Measurements from ENCODE around the gene PLK3.
A peak's percentile ranks its signal among the peaks of the same experiment; 100 is the strongest.
"Not testable (repeated sequence)": the region's sequence is repeated elsewhere in the genome, so short reads cannot be mapped to it uniquely, and the experiment has no call there.

Gene PLK3

DNA sequence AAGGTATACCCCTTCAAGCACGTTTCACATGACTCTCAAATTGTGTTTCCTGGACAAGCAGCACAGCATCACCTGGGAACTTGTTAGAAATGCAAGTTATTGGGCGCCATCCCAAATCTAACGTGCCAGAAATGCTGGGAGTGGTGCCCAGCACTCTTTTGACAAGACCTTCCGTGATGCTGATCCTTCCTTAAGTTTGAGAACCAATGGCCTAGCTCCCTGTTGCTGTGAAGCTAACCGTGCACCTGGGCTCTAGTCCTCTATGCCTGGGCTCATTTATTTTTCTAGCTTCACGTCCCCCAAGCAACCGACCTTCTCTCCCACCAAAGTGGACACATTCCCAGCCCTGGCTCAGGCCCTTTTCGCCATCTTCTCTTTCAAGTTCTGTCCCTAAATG is 16.5 kb upstream of the PLK3 start:
- Histone ChIP-seq H3K4me3 (no peak overlapping the region), H3K36me3 (replicated peaks) (peaks cover 31% of the 10 kb centered on the region), H3K9me3 (no peaks in the 10 kb centered on the region), H3K4me1 (peaks cover 10% of the 10 kb centered on the region), H3K27me3 (ENCODE audit: low read depth) (no peaks in the 10 kb centered on the region)
- in situ Hi-C loops (cut with MboI; ENCODE audit: low sequenced_read_pairs) = no loop called here
- DNase-seq (ENCODE audit: low spot score in 2 of 2) = no peak

DNA sequence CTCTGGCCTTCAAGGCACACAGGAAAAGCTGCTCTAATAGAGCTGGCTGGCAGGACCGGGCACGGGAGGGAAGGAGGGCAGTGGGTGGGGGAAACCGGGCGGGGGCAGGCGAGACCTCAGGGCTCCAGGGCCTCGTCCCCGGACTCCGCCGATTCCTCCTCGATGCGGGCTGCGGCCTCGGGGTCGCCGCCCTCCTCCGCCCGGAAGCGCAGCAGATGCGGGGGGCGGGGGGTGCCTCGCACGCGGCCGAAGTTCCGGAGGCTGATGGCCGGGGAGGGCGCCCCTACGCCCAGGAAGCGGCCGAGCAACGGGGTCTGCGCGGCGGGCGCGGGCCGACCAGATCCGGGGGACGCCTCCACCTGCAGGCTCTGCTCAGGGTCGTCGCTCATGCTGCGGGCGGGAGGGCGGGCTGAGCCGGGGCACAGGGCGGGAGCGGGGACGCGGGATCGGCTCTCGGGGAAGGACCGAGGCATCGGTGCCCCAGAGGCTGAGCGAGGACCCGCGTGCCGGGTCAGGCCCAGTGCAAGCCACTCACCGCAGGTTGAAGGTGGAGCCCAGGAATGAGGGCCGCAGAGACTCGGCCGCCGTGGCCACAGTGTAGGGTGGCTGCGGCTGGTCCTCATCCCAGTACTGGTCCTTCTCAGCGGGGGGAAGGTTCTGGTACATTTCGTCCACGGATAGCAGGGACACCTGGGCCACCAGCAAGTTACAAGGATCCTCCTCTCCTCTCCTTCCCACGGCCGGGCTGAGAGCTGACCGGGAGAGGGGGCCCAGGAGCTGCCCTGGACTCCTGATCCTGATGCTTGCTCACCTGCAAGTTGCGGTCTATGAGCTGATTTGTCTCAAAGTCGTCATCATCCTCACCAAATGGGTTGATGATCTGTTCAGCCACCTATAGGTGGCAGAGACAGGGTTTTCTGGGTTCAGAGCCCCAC is 15.8 kb upstream of the PLK3 start:
- Histone ChIP-seq H3K27me3 (ENCODE audit: low read depth) (no peaks in the 10 kb centered on the region), H3K36me3 (replicated peaks) (peaks cover 25% of the 10 kb centered on the region), H3K4me1 (peaks cover 10% of the 10 kb centered on the region), H3K9me3 (no peaks in the 10 kb centered on the region), H3K4me3 (no peak overlapping the region)
- DNase-seq (ENCODE audit: low spot score in 2 of 2) = no peak
- in situ Hi-C loops (cut with MboI; ENCODE audit: low sequenced_read_pairs) = no loop called here

- Histone ChIP-seq H3K36me3 (replicated peaks) (peaks cover 18% of the 10 kb centered on the region), H3K4me3 (no peak overlapping the region), H3K9me3 (no peaks in the 10 kb centered on the region), H3K27me3 (ENCODE audit: low read depth) (no peaks in the 10 kb centered on the region), H3K4me1 (peaks cover 10% of the 10 kb centered on the region)
- in situ Hi-C loops (cut with MboI; ENCODE audit: low sequenced_read_pairs) = no loop called here
- no peak for DNase-seq (ENCODE audit: low spot score in 2 of 2)
These were observed 15.2 kb upstream of the PLK3 start for GRCh38 chr1:44785029-44785380.

- H3K27me3 ChIP-seq (ENCODE audit: low read depth) = no peaks in the 10 kb centered on the region
- no peak for DNase-seq (ENCODE audit: low spot score in 2 of 2)
- H3K4me3 ChIP-seq = peak overlapping the region; percentile 38
- peaks cover 12% of the 10 kb centered on the region for H3K36me3 ChIP-seq (replicated peaks)
- H3K4me1 ChIP-seq = peaks cover 10% of the 10 kb centered on the region
- no peaks in the 10 kb centered on the region for H3K9me3 ChIP-seq
- in situ Hi-C loops (cut with MboI; ENCODE audit: low sequenced_read_pairs) = no loop called here
These were observed 14.6 kb upstream of the PLK3 start for GRCh38 chr1:44785501-44786137.

DNA sequence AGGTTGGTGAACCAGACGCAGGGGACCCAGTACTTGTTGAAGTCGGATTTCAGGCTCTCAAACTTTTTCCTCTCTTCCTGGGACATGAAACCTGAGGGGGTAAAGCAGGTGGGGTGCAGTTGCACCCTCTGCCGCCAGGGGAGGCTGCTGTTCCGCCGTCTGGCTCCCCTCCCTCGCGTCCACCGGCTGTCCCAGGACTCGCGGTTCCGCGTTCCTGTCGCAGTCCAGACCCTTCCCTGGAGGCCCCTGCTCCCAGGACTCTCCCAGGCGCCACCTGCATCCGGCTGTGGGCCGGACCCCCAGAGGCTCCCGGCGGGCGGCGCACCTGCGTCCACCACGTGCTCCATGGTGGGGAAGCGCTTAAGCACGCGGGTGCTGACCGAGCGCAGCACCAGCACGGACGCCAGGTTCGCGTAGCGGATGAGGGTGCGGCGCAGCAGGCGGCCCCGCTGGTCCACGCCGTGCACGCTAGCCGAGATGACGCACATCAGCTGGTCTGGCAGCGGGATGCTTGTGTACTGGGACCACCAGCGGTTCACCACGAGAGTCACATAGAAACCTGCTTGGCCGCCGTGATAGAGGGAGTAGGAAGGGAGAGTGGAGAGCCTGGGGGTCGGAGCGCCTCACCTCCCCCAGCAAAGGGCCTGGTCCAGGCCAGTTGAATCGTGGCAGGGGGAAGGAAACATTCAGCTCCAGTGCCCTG is 13.9 kb upstream of the PLK3 start:
- peaks cover 6% of the 10 kb centered on the region for H3K36me3 ChIP-seq (replicated peaks)
- no peaks in the 10 kb centered on the region for H3K9me3 ChIP-seq
- no peaks in the 10 kb centered on the region for H3K27me3 ChIP-seq (ENCODE audit: low read depth)
- in situ Hi-C loops (cut with MboI; ENCODE audit: low sequenced_read_pairs) = no loop called here
- DNase-seq (ENCODE audit: low spot score in 2 of 2) = peak; percentile 81 to 91
- H3K4me3 ChIP-seq = peak overlapping the region; percentile 38
- peaks cover 10% of the 10 kb centered on the region for H3K4me1 ChIP-seq

DNA sequence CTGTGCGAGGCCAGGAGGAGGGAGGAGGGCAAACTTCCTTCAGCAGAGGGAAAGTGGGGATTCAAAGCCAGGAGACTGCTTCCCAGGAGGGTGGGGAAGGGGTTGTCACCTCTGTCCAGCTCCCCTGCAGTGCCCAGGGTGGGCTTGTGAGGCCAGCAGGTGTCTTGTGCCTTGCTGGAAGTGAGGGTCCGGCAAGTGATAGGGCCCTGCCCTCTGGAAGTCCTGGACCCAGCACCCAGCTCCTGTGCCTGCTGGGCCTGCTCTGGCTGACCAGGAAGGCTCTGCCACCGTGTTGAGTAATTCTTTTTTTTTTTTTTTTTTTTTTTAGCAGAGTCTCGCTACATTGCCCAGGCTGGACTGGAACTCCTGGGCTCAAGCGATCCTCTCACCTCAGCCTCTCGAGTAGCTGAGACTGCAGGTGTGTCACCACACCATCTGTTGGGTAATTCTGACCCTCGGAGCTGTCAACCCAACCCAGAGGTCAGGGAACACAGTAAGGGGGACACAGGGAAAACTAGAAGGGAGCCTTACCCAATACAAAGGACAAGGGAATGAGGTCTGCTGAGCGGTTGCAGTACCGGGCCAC is 13.2 kb upstream of the PLK3 start:
- Histone ChIP-seq H3K36me3 (replicated peaks) (no peaks in the 10 kb centered on the region; the same call in 1 of the 2 replicates), H3K4me1 (peaks cover 10% of the 10 kb centered on the region), H3K9me3 (no peaks in the 10 kb centered on the region), H3K27me3 (ENCODE audit: low read depth) (no peaks in the 10 kb centered on the region), H3K4me3 (peak overlapping the region; percentile 38)
- in situ Hi-C loops (cut with MboI; ENCODE audit: low sequenced_read_pairs) = no loop called here
- no peak for DNase-seq (ENCODE audit: low spot score in 2 of 2)

DNA sequence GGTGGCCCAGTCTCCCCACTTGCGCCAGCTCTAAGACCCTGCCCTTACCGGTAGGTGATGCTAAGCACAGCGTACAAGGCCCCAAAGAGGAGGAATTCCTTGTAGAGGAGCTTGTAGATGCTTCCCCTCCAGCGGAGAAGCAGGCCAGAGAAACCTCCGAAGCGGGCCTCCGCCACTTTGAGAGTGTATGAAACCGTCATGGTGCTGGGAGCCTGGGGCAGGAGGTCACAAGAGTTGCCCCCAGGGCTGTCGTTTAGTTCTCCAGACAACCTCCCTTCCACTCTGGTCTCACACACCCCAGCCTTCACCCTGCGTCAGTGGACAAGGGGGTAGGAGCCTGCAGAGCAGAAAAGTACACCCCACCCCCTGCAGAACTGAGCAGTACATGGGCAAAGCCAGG is 12.7 kb upstream of the PLK3 start:
- in situ Hi-C loops (cut with MboI; ENCODE audit: low sequenced_read_pairs) = no loop called here
- peaks cover 10% of the 10 kb centered on the region for H3K4me1 ChIP-seq
- H3K9me3 ChIP-seq = no peaks in the 10 kb centered on the region
- H3K36me3 ChIP-seq (replicated peaks) = no peaks in the 10 kb centered on the region; the same call in 1 of the 2 replicates
- DNase-seq (ENCODE audit: low spot score in 2 of 2) = no peak
- H3K4me3 ChIP-seq = no peak overlapping the region
- no peaks in the 10 kb centered on the region for H3K27me3 ChIP-seq (ENCODE audit: low read depth)

GRCh38 chr1:44788120-44788860 is 11.9 kb upstream of the PLK3 start, which contains the start of gene BEST4:
Gene BEST4, minus strand, starts transcription at chr1:44788170. Its CDS starts 465 bp downstream, at chr1:44787705.
- Histone ChIP-seq H3K9me3 (no peaks in the 10 kb centered on the region), H3K36me3 (replicated peaks) (no peaks in the 10 kb centered on the region), H3K4me1 (peaks cover 10% of the 10 kb centered on the region), H3K4me3 (no peak within 1 kb of the TSS), H3K27me3 (ENCODE audit: low read depth) (no peaks in the 10 kb centered on the region)
- DNase-seq (ENCODE audit: low spot score in 2 of 2) = no peak
- in situ Hi-C loops (cut with MboI; ENCODE audit: low sequenced_read_pairs) = no loop called here

DNA sequence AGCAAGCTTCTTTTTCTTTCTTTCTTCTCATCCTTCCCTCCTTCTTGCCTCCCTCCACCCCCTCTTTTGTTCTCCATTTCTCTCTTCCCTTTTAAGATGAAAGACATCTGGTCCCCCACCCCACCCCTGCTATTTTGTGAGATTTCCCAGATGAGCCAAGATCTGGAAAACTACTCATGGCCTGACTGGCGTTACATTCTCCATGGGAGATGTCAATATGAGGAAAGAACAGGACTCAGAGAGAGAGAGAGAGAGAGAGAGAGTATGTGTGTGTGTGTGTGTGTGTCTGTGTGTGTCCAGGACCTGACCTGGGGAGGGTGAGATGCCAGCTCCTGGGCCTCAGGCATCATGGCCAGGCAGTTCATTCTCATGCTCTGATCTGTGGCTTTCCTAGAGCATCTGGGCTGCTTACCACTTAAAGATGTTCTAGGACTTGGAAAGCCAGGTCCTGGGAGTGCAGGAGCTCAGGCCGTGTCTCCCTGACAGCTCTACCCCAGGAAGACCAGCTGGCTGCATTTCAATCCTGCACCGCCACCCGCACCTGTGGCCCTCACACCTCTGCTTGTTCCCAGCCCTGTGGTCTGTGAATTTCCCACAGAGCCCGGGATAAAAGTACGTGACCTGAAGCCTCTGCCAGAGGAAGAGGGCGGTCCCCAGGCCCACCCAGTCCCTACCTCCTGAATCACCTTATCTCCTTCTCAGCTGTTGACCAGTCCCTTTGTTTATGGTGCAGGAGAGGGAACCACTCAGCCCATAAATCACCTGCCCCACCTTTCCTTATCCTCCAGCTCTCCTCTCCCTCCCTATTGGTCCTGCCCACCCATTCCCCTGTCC is 9.0 kb upstream of the PLK3 start:
- Histone ChIP-seq H3K4me1 (peaks cover 6% of the 10 kb centered on the region), H3K36me3 (replicated peaks) (no peaks in the 10 kb centered on the region), H3K9me3 (no peaks in the 10 kb centered on the region), H3K27me3 (ENCODE audit: low read depth) (no peaks in the 10 kb centered on the region), H3K4me3 (no peak overlapping the region)
- in situ Hi-C loops (cut with MboI; ENCODE audit: low sequenced_read_pairs) = no loop called here
- no peak for DNase-seq (ENCODE audit: low spot score in 2 of 2)

DNA sequence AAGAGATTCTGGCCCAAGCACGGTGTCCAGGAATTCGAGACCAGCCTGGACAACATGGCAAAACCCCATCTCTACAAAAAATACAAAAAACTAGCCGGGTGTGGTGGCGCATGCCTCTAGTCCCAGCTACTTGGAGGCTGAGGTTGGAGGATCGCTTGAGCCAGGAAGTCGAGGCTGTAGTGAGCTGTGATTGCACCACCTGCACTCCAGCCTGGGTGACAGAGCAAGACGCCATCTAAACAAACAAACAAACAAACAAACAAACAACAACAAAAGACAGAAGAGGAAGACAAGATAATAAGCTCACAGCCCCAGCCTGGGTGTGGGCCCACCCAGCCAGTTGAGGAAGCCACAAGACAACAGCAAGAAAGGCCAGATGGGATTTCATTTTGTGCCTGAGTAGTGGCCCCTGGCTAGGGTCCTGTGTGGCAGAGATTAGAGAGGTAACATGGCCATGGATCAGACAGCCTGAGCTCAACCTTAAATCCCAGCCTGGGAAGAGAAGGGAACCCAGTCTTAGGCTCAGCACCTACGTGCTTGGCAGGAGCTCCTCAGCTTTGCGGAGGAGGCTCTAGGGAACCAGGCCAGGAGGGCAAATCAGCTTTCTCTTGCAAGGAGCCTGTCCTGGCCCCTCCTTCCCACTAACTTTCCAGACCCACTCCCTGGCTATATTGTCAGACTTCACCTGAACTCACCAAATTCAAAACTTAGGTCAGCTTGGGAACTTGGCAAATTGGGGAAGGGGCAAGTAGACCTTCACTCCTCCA is 7.3 kb upstream of the PLK3 start:
- Histone ChIP-seq H3K9me3 (no peaks in the 10 kb centered on the region), H3K27me3 (ENCODE audit: low read depth) (no peaks in the 10 kb centered on the region), H3K36me3 (replicated peaks) (no peaks in the 10 kb centered on the region), H3K4me1 (no peaks in the 10 kb centered on the region; the same call in 1 of the 2 replicates), H3K4me3 (no peak overlapping the region)
- in situ Hi-C loops (cut with MboI; ENCODE audit: low sequenced_read_pairs) = no loop called here
- DNase-seq (ENCODE audit: low spot score in 2 of 2) = no peak

DNA sequence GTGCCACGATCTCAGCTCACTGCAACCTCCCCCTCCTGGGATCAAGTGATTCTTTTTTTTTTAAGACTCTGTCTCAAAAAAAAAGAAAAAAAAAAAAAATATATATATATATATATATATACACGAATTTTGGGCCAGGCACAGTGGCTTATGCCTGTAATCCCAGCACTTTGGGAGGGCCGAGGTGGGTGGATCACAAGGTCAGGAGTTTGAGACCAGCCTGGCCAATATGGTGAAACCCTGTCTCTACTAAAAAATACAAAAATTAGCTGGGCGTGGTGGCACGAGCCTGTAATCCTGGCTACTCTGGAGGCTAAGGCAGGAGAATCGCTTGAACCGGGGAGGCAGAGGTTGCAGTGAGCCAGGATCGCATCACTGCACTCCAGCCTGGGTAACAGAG is 2.3 kb upstream of the PLK3 start:
- in situ Hi-C loops (cut with MboI; ENCODE audit: low sequenced_read_pairs); H3K4me1 ChIP-seq; H3K4me3 ChIP-seq; DNase-seq (ENCODE audit: low spot score in 2 of 2); H3K27me3 ChIP-seq (ENCODE audit: low read depth); H3K9me3 ChIP-seq: not testable (repeated sequence)
- H3K36me3 ChIP-seq (replicated peaks) = peaks cover 10% of the 10 kb centered on the region
